Mesangial cell (primary cell): ENCODE results near the gene RRP9. TPM values are rescaled to one million over a fixed set of nuclear protein-coding genes. Genes with fewer than 3 reads are reported as not detected.

Experiments used
- total RNA-seq: library from RNA; depleted of rRNA; stranded (reverse); fragments of >200 nt; gene quantifications from 2 replicates; pipeline ENCODE4 v1.2.3, GENCODE V29; 2015

The RRP9 gene, protein sequence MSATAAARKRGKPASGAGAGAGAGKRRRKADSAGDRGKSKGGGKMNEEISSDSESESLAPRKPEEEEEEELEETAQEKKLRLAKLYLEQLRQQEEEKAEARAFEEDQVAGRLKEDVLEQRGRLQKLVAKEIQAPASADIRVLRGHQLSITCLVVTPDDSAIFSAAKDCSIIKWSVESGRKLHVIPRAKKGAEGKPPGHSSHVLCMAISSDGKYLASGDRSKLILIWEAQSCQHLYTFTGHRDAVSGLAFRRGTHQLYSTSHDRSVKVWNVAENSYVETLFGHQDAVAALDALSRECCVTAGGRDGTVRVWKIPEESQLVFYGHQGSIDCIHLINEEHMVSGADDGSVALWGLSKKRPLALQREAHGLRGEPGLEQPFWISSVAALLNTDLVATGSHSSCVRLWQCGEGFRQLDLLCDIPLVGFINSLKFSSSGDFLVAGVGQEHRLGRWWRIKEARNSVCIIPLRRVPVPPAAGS
- total RNA-seq = 19.0 and 38.0 TPM in 2 replicates

DNA sequence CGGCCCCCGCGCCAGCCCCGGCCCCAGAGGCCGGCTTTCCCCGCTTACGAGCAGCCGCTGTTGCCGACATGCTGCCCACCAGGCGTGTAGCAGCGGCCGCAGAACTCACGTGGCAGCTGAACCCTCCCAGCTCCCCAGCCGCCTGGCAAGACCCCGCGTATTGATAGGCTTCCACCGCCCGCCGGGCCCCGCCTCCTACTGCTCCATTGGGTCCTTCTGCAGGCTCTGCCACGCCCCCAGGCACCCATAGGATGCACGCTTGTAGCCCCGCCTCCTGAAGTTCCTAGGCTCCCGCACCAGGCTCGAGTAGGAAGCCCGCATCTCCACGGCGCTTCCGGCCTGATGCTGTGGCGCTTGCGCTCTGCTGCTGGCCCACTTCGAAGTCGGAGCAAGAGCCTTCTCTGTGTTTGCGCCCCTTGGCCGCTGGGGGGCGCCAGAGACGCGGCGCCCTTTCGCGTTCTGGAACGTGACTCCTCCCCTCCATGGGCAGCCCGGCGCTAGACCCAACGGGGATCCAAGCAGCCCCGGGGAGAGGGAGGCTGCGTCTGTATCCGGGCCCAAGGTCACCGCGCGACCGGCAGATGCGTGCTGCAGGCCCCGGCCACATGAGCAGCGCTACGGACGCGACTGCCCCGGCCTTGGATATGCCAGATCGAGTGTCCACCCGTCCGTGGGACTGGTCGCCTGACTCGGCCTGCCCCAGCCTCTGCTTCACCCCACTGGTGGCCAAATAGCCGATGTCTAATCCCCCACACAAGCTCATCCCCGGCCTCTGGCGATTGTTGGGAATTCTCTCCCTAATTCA is at the start of gene RRP9, which contains the start of gene PARP3:
TSS of gene RRP9 (minus strand) at position 107 of the 805 bp plus-strand sequence. CDS start at position 70, 37 bp downstream.
TSS of gene PARP3 (plus strand) at position 566 of the 805 bp plus-strand sequence. CDS start 993 bp downstream, outside the sequence.

DNA sequence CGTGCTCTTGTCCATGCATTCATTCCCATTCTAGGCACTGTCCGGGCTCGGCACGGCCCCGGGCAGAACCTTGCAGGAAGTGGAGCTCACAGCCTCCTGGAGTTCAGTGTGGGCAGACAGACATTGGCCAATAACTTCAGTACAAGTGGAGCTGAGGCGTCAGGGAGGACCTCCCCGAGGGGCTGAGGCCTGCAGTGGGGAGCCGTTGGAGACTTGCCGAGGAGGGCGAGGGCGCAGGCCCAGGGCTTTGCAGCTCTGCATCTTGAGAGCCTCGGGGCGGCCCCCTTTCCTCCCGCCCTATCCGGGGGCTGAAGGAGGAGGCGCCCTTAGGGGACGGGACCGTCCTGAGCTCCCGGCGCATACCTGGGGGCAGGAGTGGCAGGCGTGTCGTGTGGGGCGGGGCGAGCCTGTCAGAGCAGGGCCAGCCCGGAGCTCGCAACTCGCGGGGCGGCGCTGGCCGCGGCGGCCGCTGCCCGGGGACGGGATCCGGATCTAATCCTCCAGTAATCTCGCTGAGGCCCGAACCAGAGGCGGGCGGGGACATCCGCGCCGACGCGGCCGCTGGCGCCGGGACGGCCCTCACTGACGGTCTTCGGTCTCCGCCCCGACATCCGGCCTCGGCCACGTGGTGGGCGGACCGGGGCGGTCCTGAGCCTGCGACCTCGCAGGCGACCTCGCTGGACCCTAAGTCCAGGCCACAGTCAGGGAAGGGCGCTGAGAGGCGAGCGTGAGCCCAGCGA is 41.3 kb upstream of the RRP9 start, which contains the start of gene ACY1:
TSS of gene ACY1 (plus strand) at position 698 of the 740 bp plus-strand sequence. CDS start 530 bp downstream, outside the sequence.

DNA sequence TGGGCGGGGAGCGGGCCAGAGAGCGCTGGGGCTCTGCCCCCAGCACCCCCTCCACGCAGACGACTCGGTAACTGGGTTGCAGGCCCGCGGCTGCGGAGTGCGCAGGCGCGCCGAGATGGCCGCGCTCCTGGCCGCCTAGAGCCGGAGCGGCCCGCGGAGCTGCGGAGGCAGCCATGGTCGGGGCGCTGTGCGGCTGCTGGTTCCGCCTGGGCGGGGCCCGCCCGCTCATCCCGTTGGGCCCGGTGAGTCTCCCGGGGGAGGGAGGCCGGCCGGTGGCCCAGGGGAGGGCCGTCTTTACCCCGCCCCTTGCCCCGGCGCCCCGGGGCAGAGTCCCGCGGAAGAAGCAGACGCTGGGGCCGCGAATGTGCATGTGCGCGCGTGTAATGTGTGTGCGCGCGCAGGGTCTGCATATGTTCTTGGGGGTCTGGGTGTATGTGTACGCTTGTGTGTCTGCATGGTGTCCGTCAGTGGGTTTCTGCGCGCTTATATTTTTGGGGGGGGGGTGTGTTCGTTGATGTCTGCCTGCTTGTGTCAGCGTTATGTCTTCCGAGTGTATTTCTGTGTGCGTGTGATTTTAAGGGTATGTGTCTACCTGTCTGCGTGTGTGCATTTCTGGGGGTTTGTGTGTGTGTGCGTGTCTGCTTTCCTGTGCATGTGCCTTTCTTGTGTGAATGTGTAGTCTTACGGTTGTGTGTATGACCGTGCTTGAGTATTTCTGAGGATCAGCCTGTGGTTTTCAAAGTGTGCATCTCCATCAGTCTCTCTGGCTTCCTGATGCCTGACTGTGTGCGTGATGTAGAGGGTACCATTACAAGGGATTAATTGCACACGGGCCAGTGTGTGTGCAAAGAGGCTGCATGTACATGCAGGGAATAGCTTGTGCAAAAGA is 33.5 kb upstream of the RRP9 start, which contains the start of gene ABHD14A:
TSS of gene ABHD14A (plus strand) at position 102 of the 889 bp plus-strand sequence. CDS start at position 174, 72 bp downstream.

DNA sequence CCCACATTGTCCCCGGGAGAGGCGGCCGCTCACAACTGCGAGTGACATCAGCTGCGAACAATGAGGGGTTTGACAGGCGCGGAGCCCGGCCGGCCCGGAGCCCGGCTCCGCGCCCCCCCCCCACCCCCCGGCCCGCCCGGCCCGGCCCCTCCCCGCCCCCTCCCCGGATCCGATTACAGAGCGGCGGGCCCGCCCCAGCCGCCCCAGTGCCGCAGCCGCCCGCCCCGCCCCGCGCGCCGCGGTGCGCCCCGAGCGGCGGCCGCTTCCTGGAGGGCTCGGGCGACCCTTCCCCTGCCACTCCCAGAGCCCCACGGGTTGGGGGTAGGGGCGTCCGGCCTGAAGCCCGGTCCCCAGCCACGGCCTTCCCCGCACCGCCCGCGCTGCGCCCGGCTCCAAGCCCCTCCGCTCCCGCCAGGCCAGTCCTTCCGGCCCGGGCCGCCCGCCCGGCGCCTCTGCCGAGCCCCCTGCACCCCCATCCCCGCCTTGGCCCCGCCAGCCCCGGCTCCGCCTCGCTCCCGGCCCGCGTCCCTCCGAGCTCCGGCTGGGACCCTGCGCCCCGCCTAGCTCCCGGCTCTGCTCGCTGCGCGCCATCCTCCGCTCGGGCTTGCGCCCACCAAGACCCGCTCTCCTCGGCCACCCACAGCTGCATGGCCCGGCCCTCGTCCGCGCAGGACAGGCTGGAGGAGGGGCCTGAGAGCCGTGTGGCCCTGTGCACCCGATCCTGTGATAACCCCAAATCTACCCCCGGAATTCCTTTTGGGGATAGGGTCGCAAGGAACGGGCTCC is 25.9 kb upstream of the RRP9 start, which contains the start of gene PCBP4:
TSS of gene PCBP4 (minus strand) at position 71 of the 786 bp plus-strand sequence. CDS start 6,214 bp downstream, outside the sequence.

DNA sequence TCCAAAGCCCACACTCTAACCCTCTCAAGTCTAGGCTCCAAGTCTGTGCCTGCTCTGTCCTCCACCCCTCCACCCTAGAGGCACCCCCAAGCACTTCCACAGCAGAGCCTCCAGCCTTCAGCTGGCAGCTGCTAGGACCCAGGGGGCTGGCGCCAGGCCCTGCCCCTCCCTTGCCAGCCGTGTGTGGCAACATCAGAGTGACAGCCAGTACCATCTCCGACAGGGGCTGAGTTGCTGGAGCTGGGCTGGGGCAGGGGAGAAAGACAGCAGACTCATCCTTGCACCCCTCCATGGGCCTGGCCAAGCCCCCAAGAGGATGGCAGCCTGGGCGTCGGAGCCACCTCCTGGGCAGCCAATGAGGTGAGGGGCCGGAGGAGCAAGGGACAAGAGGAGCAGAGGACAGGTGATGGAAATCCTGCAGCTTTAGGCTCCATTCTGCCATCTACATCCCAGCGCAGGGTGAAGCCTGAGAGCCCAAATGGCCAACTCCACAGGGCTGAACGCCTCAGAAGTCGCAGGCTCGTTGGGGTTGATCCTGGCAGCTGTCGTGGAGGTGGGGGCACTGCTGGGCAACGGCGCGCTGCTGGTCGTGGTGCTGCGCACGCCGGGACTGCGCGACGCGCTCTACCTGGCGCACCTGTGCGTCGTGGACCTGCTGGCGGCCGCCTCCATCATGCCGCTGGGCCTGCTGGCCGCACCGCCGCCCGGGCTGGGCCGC is 13.6 kb upstream of the RRP9 start, which contains the start of gene GPR62:
TSS of gene GPR62 (plus strand) at position 207 of the 718 bp plus-strand sequence. CDS start at position 479, 272 bp downstream.

Other genes starting within 250 kb of the RRP9 start
- gene GRM2, start 234.8 kb downstream of the RRP9 start, total RNA-seq = 0.16 TPM in 1 of 2 replicates, not detected in the other
- gene IQCF6, start 162.7 kb downstream of the RRP9 start, total RNA-seq = not detected in 2 replicates
- not detected in 2 replicates for gene IQCF2, start 80.3 kb downstream of the RRP9 start, total RNA-seq
- not detected in 2 replicates for gene IQCF5, start 66.3 kb downstream of the RRP9 start, total RNA-seq
- not detected in 2 replicates for gene IQCF1, start 38.6 kb downstream of the RRP9 start, total RNA-seq
- gene PARP3, start 459 bp upstream of the RRP9 start, total RNA-seq = 10.8 and 19.9 TPM in 2 replicates
- 0.25 and 0.49 TPM in 2 replicates for gene GPR62, start 13.5 kb upstream of the RRP9 start, total RNA-seq
- gene PCBP4, start 25.6 kb upstream of the RRP9 start, total RNA-seq = 68.7 and 81.2 TPM in 2 replicates
- gene ABHD14B, start 32.1 kb upstream of the RRP9 start, total RNA-seq = 26.1 and 81.4 TPM in 2 replicates
- gene ABHD14A, start 33.2 kb upstream of the RRP9 start, total RNA-seq = 24.8 and 44.9 TPM in 2 replicates
- 50.8 and 54.1 TPM in 2 replicates for gene ACY1, start 41.6 kb upstream of the RRP9 start, total RNA-seq
- 1,554 and 1,953 TPM in 2 replicates for gene RPL29, start 54.0 kb upstream of the RRP9 start, total RNA-seq
- gene DUSP7, start 114.7 kb upstream of the RRP9 start, total RNA-seq = 25.4 and 32.1 TPM in 2 replicates
- 3.9 and 34.7 TPM in 2 replicates for gene POC1A, start 212.5 kb upstream of the RRP9 start, total RNA-seq